WTC11 (cell line): Measurements from ENCODE around the gene EIF2B5.

ENCODE experiments used
- CTCF ChIP-seq: fragments of 200-600 bp; IDR thresholded peaks from 2 replicates; pipeline ENCODE4 v1.8.0; 2022; ENCODE audit warnings: antibody characterized with exemption
- FOXP4 ChIP-seq: sonication (generic); formaldehyde crosslinking; IDR thresholded peaks from 2 replicates; pipeline ENCODE4 v1.8.0; 2022; ENCODE audit warnings: mild to moderate bottlenecking, missing genetic modification reagents
- GRHL2 ChIP-seq: fragments of 250-450 bp; sonication (Bioruptor Pico); IDR thresholded peaks from 2 replicates; pipeline ENCODE4 v1.8.0; 2022; ENCODE audit warnings: mild to moderate bottlenecking, moderate library complexity; ENCODE audit not compliant: insufficient replicate concordance, severe bottlenecking
- MAX ChIP-seq: sonication (generic); formaldehyde crosslinking; IDR thresholded peaks from 2 replicates; pipeline ENCODE4 v1.8.0; 2022; ENCODE audit warnings: mild to moderate bottlenecking, missing genetic modification reagents
- ZNF317 ChIP-seq: sonication (generic); formaldehyde crosslinking; IDR thresholded peaks from 2 replicates; pipeline ENCODE4 v1.8.1; 2023; ENCODE audit warnings: low read depth, mild to moderate bottlenecking, moderate library complexity, missing genetic modification reagents, borderline replicate concordance

GRCh38 chr3:184176377-184177330 is 41.5 kb downstream of the EIF2B5 start:
- TF ChIP-seq CTCF = no peak
- no peak for TF ChIP-seq ZNF317 (CRISPR knock-in tag)
- TF ChIP-seq GRHL2 (CRISPR knock-in tag) = no peak
- TF ChIP-seq FOXP4 (CRISPR knock-in tag) = no peak
- 0 out of 2 replicates have a peak, but pooled peaks have one; percentile 21 for TF ChIP-seq MAX
